B cell (primary cell): ENCODE data around the gene SEMA4F. TPM values are rescaled to one million over a fixed set of nuclear protein-coding genes. Genes with fewer than 3 reads are reported as not detected.

ENCODE experiments used
- ATAC-seq: fragments of 200-7000 bp; cut with Tn5 transposase; one replicate; pipeline ENCODE4 v1.10.0; 2021; ENCODE audit warnings: low read depth, mild to moderate bottlenecking, moderate number of reproducible peaks, moderate library complexity
- CTCF ChIA-PET: fragments of 350-600 bp; sonication (Branson Sonifier 250); formaldehyde crosslinking; loops from one replicate; lab custom pipeline; 2021; ENCODE audit warnings: antibody characterized with exemption, inconsistent platforms; lab: Charles Lee
- POLR2A ChIA-PET: fragments of 350-600 bp; sonication (Branson Sonifier 250); formaldehyde crosslinking; loops from one replicate; lab custom pipeline; 2021; ENCODE audit warnings: antibody characterized with exemption; lab: Charles Lee
- DNase-seq: peaks from one replicate; pipeline ENCODE4 v3.0.0; 2013
- H2AFZ ChIP-seq: 2 replicates; pipeline ENCODE4 v1.6.1; 2012; ENCODE audit warnings: mild to moderate bottlenecking, low read depth, low read length; ENCODE audit not compliant: insufficient read depth, poor library complexity, severe bottlenecking
- H3K27ac ChIP-seq, 2 donors: 1 replicate in 1 of 2; 2 replicates in 1 of 2; pipeline ENCODE4 v1.5.1; 2012 to 2013; ENCODE audit warnings: low read length in 2 of 2, mild to moderate bottlenecking in 2 of 2, moderate library complexity in 1 of 2
- H3K27me3 ChIP-seq, 4 experiments: fragments of 200-600 bp in 1 of 4; sonication (generic) in 1 of 4; replicated peaks in 1 of 4; 1 replicate in 2 of 4; 2 replicates in 2 of 4; pipeline versions ENCODE4 v1.6.1 to v1.7.0; 2013 to 2016; ENCODE audit warnings: low read length in 3 of 4, mild to moderate bottlenecking in 2 of 4, mixed read lengths in 1 of 4, moderate library complexity in 1 of 4; ENCODE audit not compliant: insufficient read depth in 4 of 4, control insufficient read depth in 3 of 4; ENCODE audit errors: control extremely low read depth in 1 of 4
- H3K36me3 ChIP-seq, 2 experiments: replicated peaks in 1 of 2; 1 replicate in 1 of 2; 2 replicates in 1 of 2; pipeline versions ENCODE4 v1.6.1 to v1.7.1; 2013; ENCODE audit warnings: low read length in 1 of 2; ENCODE audit not compliant: insufficient read depth in 2 of 2, control insufficient read depth in 1 of 2; ENCODE audit errors: control extremely low read depth in 1 of 2, extremely low read depth in 1 of 2
- H3K4me1 ChIP-seq, 2 donors: fragments of 200-600 bp in 1 of 2; sonication (generic) in 1 of 2; 1 replicate in 1 of 2; 2 replicates in 1 of 2; pipeline versions ENCODE4 v1.5.1 to v1.6.1; 2013 to 2017; ENCODE audit warnings: low read length in 2 of 2; ENCODE audit not compliant: control insufficient read depth in 2 of 2, insufficient read depth in 2 of 2
- H3K4me2 ChIP-seq: replicated peaks from 2 replicates; pipeline ENCODE3; 2012; ENCODE audit warnings: mild to moderate bottlenecking, low read depth, low read length; ENCODE audit not compliant: poor library complexity, severe bottlenecking
- H3K4me3 ChIP-seq, 5 experiments: fragments of 200-600 bp in 1 of 5; sonication (generic) in 1 of 5; 1 replicate in 3 of 5; 2 replicates in 2 of 5; pipeline versions ENCODE4 v1.5.1 to v1.7.0; 2011 to 2016; ENCODE audit warnings: low read length in 4 of 5, mild to moderate bottlenecking in 4 of 5, low read depth in 2 of 5, control low read depth in 1 of 5, moderate library complexity in 1 of 5; ENCODE audit not compliant: insufficient read depth in 1 of 5; ENCODE audit errors: control extremely low read depth in 1 of 5, extremely low read depth in 1 of 5
- H3K79me2 ChIP-seq: fragments of 200-600 bp; sonication (generic); one replicate; pipeline ENCODE4 v1.6.0; 2016; ENCODE audit warnings: low read length; ENCODE audit not compliant: control insufficient read depth, insufficient read depth
- H3K9ac ChIP-seq: fragments of 200-600 bp; sonication (generic); 2 replicates; pipeline ENCODE4 v1.6.1; 2017; ENCODE audit warnings: mild to moderate bottlenecking, low read length, moderate library complexity
- H3K9me3 ChIP-seq, 3 donors: one replicate each; pipeline versions ENCODE4 v1.6.1 to v1.7.1; 2013; ENCODE audit warnings: low read length in 2 of 3; ENCODE audit not compliant: control insufficient read depth in 2 of 3, insufficient read depth in 1 of 3; ENCODE audit errors: control extremely low read depth in 1 of 3
- H4K20me1 ChIP-seq: 2 replicates; pipeline ENCODE4 v1.6.0; 2012; ENCODE audit warnings: mild to moderate bottlenecking, low read length; ENCODE audit not compliant: insufficient read depth, control insufficient read depth, poor library complexity, severe bottlenecking
- H3K27ac Mint-ChIP-seq: one replicate; pipeline ENCODE4 v1.8.0; 2021; ENCODE audit warnings: mixed read lengths
- H3K27me3 Mint-ChIP-seq: one replicate; pipeline ENCODE4 v1.8.0; 2021; ENCODE audit warnings: mixed read lengths
- H3K4me1 Mint-ChIP-seq: one replicate; pipeline ENCODE4 v1.8.0; 2021; ENCODE audit warnings: mixed read lengths
- H3K4me3 Mint-ChIP-seq: one replicate; pipeline ENCODE4 v1.8.0; 2021; ENCODE audit warnings: mixed read lengths
- H3K9me3 Mint-ChIP-seq: one replicate; pipeline ENCODE4 v1.8.0; 2022; ENCODE audit warnings: mixed read lengths; ENCODE audit not compliant: insufficient read depth
- EZH2 ChIP-seq: IDR thresholded peaks from 2 replicates; pipeline ENCODE4 v1.6.1; 2012; ENCODE audit warnings: borderline replicate concordance, low read depth, mild to moderate bottlenecking, moderate library complexity, low read length; ENCODE audit not compliant: insufficient read depth, poor library complexity, severe bottlenecking
- WGBS: methylation state at CpG from one replicate; pipeline ENCODE4 v1.1.5; 2013; ENCODE audit warnings: missing lambda C conversion rate; ENCODE audit not compliant: insufficient coverage; 5-methylcytosine and 5-hydroxymethylcytosine counted together
- intact Hi-C: fragments of 100-400 bp; cut with micrococcal nuclease; formaldehyde crosslinking; loops from one replicate; pipeline ENCODE4 v1.10.0; 2022
- polyA plus RNA-seq: library from polyadenylated mRNA; depleted of rRNA; stranded (reverse); fragments of >200 nt; gene quantifications from 2 replicates; pipeline ENCODE4 v1.2.3, GENCODE V29; 2012
- total RNA-seq, 2 donors: library from RNA; stranded (reverse); fragments of 120-200 nt in 1 of 2; gene quantifications; 1 replicate in 1 of 2; 2 replicates in 1 of 2; pipeline versions ENCODE4 v1.2.3 to v1.2.4, GENCODE V29; 2013 to 2022
- TF ChIP-seq, protein P1 (sequence below): fragments of 200-600 bp; IDR thresholded peaks from one replicate; pipeline ENCODE4 v1.8.0; 2022; ENCODE audit warnings: antibody characterized with exemption, mild to moderate bottlenecking

The SEMA4F gene
- total and polyA plus RNA-seq, 2 donors (not counting 1 experiment from before 2014, with no cell fraction given) = 5.4 to 19.3 TPM

DNA sequence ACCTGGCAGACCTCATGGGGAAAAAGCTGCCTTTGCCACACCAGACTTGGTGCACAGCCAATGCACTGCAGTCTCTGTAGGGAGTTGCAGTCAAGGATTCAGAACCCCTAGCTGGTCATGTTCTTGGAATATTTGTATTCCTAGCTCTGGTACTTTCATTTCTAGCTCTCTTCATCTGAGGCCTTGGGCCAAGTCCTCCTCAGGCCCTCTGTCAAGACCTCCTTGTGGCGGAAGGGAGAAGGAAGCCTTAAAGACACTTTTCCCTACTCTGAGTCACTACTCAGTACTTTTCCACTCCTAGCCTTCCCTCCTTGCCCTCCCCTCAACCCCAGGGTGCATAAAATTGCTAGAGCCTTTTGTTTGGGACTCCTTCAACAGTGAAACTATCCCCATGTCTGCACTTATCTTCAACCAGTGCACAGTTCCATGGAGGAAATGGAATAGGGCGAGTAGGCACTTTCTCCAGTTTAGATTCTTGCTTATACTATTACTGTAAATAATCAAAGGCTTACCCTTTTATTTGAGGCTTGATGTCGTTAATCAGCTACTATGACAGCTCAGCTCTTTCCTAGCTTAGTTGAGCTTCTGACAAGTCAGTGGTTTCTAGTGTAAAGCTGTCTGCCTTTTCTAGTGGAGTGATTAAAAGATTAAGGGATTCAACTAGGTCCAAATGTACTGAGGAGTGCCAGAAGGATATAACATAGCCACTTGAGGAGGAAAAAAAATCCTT is 21.7 kb upstream of the SEMA4F start:
- no peak for DNase-seq
- H3K27ac Mint-ChIP-seq = no peak overlapping the region

DNA sequence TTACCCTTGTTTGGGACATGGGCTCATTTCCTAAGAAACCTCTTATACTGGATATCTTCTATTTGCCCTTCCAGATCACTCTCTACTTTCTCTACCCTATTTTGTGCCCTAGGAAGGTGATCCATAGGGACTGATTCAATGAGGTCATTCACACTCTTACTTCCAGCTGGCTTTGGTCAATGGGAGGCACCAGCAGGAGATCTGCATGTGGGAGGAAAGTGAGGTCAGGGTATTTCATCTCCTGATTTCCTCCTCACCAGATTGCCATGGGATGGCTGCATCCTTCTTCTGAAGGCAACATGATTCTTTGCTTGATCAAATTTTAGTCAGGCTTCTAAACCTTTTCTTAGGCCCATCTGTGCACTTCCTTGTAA is 21.1 kb upstream of the SEMA4F start:
- Mint-ChIP-seq H3K27me3 (peaks cover 18% of the 10 kb centered on the region), H3K27ac (no peak overlapping the region), H3K9me3 (no peaks in the 10 kb centered on the region), H3K4me3 (no peak overlapping the region), H3K4me1 (no peaks in the 10 kb centered on the region)
- H3K9me3 ChIP-seq = no peaks in the 10 kb centered on the region
- no peak overlapping the region for H3K4me2 ChIP-seq
- ChIA-PET POLR2A (no interaction called here), CTCF (no interaction called here)
- no peak overlapping the region for H3K9ac ChIP-seq
- DNase-seq = no peak
- no peak overlapping the region for H2AFZ ChIP-seq
- H4K20me1 ChIP-seq = no peaks in the 10 kb centered on the region
- intact Hi-C loops = no loop called here
- H3K4me1 ChIP-seq = no peaks in the 10 kb centered on the region
- ATAC-seq = no peak
- no peak overlapping the region for H3K4me3 ChIP-seq
- no peaks in the 10 kb centered on the region for H3K36me3 ChIP-seq
- no peaks in the 10 kb centered on the region for H3K79me2 ChIP-seq
- peaks cover 0 to 4% (median 0%) of the 10 kb centered on the region in 4 experiments for H3K27me3 ChIP-seq
- no peak for TF ChIP-seq EZH2
- TF ChIP-seq, protein P1, sequence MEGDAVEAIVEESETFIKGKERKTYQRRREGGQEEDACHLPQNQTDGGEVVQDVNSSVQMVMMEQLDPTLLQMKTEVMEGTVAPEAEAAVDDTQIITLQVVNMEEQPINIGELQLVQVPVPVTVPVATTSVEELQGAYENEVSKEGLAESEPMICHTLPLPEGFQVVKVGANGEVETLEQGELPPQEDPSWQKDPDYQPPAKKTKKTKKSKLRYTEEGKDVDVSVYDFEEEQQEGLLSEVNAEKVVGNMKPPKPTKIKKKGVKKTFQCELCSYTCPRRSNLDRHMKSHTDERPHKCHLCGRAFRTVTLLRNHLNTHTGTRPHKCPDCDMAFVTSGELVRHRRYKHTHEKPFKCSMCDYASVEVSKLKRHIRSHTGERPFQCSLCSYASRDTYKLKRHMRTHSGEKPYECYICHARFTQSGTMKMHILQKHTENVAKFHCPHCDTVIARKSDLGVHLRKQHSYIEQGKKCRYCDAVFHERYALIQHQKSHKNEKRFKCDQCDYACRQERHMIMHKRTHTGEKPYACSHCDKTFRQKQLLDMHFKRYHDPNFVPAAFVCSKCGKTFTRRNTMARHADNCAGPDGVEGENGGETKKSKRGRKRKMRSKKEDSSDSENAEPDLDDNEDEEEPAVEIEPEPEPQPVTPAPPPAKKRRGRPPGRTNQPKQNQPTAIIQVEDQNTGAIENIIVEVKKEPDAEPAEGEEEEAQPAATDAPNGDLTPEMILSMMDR = no peak
- no peak overlapping the region for H3K27ac ChIP-seq

More for the DNA sequence above, 21.7 kb upstream of the SEMA4F start:
- H3K79me2 ChIP-seq = no peaks in the 10 kb centered on the region
- Mint-ChIP-seq H3K9me3 (no peaks in the 10 kb centered on the region), H3K27me3 (peaks cover 14% of the 10 kb centered on the region), H3K4me1 (no peaks in the 10 kb centered on the region), H3K4me3 (no peak overlapping the region)
- TF ChIP-seq EZH2 = no peak
- TF ChIP-seq, protein P1 = no peak
- no peaks in the 10 kb centered on the region for H3K4me1 ChIP-seq
- H3K9ac ChIP-seq = no peak overlapping the region
- no peaks in the 10 kb centered on the region for H3K27me3 ChIP-seq
- WGBS = 100% methylated on average over 1 of the region's 3 CpGs
- no peak overlapping the region for H3K4me2 ChIP-seq
- ATAC-seq = no peak
- POLR2A ChIA-PET = no interaction called here
- H3K4me3 ChIP-seq = no peak overlapping the region
- no peaks in the 10 kb centered on the region for H3K9me3 ChIP-seq
- CTCF ChIA-PET = no interaction called here
- intact Hi-C loops = no loop called here
- H3K36me3 ChIP-seq = no peaks in the 10 kb centered on the region
- no peak overlapping the region for H2AFZ ChIP-seq
- H3K27ac ChIP-seq = no peak overlapping the region
- no peaks in the 10 kb centered on the region for H4K20me1 ChIP-seq
